ENCODE data around the gene CAPN9. TPM values are rescaled to one million over a fixed set of nuclear protein-coding genes. Genes with fewer than 3 reads are reported as not detected.

CAPN9 gene
- total and polyA plus RNA-seq, 9 of the 15 experiments (the other 6 are each of a cell fraction or from before 2014, with no cell fraction given) = not detected

DNA sequence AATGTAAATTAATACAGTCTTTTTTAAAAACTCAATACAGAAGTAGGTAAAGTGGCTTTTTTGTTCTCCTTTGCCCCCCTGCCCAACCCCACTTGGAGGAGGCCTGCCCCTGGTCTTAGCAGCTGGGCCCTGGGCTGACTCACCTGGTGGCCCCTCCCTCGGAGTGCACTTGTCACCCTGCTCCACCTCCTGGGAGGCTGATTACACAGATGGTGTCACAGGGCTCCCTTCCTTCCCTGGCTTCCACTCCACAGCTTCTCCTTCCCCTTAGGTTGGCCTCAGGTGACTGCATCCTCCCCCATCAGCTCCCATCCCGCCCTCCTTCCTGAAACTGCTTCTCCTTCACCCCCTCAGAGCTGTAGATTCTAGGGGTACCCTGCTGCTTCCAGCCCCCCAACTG is 11.7 kb upstream of the CAPN9 start:
- no peaks in the 10 kb centered on the region for H3K4me1 ChIP-seq (replicated peaks in 1 of 2; ENCODE audit: control insufficient read depth in 2 of 2, insufficient read depth in 2 of 2, low read length in 2 of 2)
- no peak overlapping the region for H3K4me3 ChIP-seq
- no peak overlapping the region for H3K9ac ChIP-seq (ENCODE audit: insufficient read depth in 1 of 2, low read depth in 2 of 2, low read length in 2 of 2)
- CTCF ChIA-PET (ENCODE audit: low intra/inter-chr PET ratio) = no interaction called here
- no peaks in the 10 kb centered on the region for H3K9me3 ChIP-seq (replicated peaks; ENCODE audit: control insufficient read depth, insufficient read depth, low read depth, low read length)
- DNase-seq (ENCODE audit: extremely low read depth in 1 of 4, low spot score in 3 of 4) = no peak
- 3% methylated on average over 2 of the region's 2 CpGs for WGBS (ENCODE audit: insufficient coverage, low coverage, missing lambda C conversion rate)
- no peaks in the 10 kb centered on the region for H3K9me1 ChIP-seq (ENCODE audit: control insufficient read depth, insufficient read depth, low read length)
- no peaks in the 10 kb centered on the region for H3K36me3 ChIP-seq (ENCODE audit: control insufficient read depth, insufficient read depth, low read length)
- peak; percentile 26; the same call in 1 of the 2 replicates for TF ChIP-seq JUND (IDR thresholded peaks at IDR 0.05; ENCODE audit: borderline replicate concordance, low read depth, low read length)
- TF ChIP-seq JUND (tag; IDR thresholded peaks at IDR 0.05; ENCODE audit: borderline replicate concordance, low read depth, low read length) = no peak
- no peak for TF ChIP-seq ZBTB7A (IDR thresholded peaks at IDR 0.05; ENCODE audit: borderline replicate concordance, control insufficient read depth, low read depth, low read length)
- no peak for TF ChIP-seq TFAM (CRISPR knock-in tag; conservative IDR thresholded peaks at IDR 0.05)
- TF ChIP-seq CBFA2T3 (IDR thresholded peaks at IDR 0.05) = peak; percentile 10; the same call in 1 of the 2 replicates
- TF ChIP-seq FOSL1 (tag; conservative IDR thresholded peaks at IDR 0.05) = peak; percentile 47; the same call in 1 of the 2 replicates
- ATAC-seq = peak; percentile 85
- BruUV-seq (replicated peaks) = no TSS peak
- POLR2A ChIA-PET = no interaction called here
- H4K20me1 ChIP-seq (replicated peaks; ENCODE audit: control insufficient read depth, insufficient read depth, low read length) = no peaks in the 10 kb centered on the region
- in situ Hi-C loops (cut with MboI) = no loop called here
- no peak overlapping the region for H3K27ac ChIP-seq (ENCODE audit: extremely low read depth, low read depth, low read length)
- H3K4me2 ChIP-seq (ENCODE audit: insufficient read depth, low read length) = no peak overlapping the region
- no peak overlapping the region for H2AFZ ChIP-seq (ENCODE audit: low read depth, low read length)
- intact Hi-C loops (cut with micrococcal nuclease) = no loop called here
- no peaks in the 10 kb centered on the region for H3K79me2 ChIP-seq (ENCODE audit: control insufficient read depth, insufficient read depth, low read length)
- H3K27me3 ChIP-seq (ENCODE audit: control insufficient read depth in 2 of 2, insufficient read depth in 2 of 2, low read length in 2 of 2) = peaks cover 22 to 45% of the 10 kb centered on the region in 2 experiments
- no peak for FAIRE-seq
